Keratinocyte (primary cell): ENCODE results near the gene SYT8.

Source experiments
- EZH2 ChIP-seq: IDR thresholded peaks from one replicate; pipeline ENCODE4 v1.6.1; 2012; ENCODE audit warnings: inconsistent platforms, mild to moderate bottlenecking, low read length, moderate library complexity
- TF ChIP-seq, protein P1 (sequence below), 3 experiments: IDR thresholded peaks in 1 of 3; conservative IDR thresholded peaks in 1 of 3; optimal IDR thresholded peaks in 1 of 3; 2 replicates in 2 of 3; 3 replicates in 1 of 3; pipeline versions ENCODE3 to v1.5.1; 2011; ENCODE audit warnings: low read length in 3 of 3, mild to moderate bottlenecking in 3 of 3, moderate library complexity in 2 of 3, control low read depth in 1 of 3, inconsistent platforms in 1 of 3; ENCODE audit not compliant: insufficient read depth in 2 of 3; ENCODE audit errors: extremely low read depth in 1 of 3

- TF ChIP-seq, protein P1, sequence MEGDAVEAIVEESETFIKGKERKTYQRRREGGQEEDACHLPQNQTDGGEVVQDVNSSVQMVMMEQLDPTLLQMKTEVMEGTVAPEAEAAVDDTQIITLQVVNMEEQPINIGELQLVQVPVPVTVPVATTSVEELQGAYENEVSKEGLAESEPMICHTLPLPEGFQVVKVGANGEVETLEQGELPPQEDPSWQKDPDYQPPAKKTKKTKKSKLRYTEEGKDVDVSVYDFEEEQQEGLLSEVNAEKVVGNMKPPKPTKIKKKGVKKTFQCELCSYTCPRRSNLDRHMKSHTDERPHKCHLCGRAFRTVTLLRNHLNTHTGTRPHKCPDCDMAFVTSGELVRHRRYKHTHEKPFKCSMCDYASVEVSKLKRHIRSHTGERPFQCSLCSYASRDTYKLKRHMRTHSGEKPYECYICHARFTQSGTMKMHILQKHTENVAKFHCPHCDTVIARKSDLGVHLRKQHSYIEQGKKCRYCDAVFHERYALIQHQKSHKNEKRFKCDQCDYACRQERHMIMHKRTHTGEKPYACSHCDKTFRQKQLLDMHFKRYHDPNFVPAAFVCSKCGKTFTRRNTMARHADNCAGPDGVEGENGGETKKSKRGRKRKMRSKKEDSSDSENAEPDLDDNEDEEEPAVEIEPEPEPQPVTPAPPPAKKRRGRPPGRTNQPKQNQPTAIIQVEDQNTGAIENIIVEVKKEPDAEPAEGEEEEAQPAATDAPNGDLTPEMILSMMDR (optimal IDR thresholded peaks at IDR 0.05 in 1 of 3, IDR thresholded peaks at IDR 0.05 in 1 of 3, conservative IDR thresholded peaks at IDR 0.05 in 1 of 3; ENCODE audit: extremely low read depth in 1 of 3, insufficient read depth in 2 of 3, low read length in 3 of 3) = no peak
- TF ChIP-seq EZH2 = no peak
Observed at GRCh38 chr11:1832920-1833295, 1.9 kb upstream of the SYT8 start.
